ENCODE data around the gene PLXNA2. TPM values are rescaled to one million over a fixed set of nuclear protein-coding genes. Genes with fewer than 3 reads are reported as not detected.

Gene PLXNA2
- total and polyA plus RNA-seq, 2 of the 8 experiments (the other 6 are each of a cell fraction or from before 2014, with no cell fraction given) = 0.33 to 1.5 TPM

GRCh38 chr1:208225954-208226937 is 17.9 kb downstream of the PLXNA2 start:
- Histone ChIP-seq H2AK5ac (ENCODE audit: low read depth, low read length) (no peak overlapping the region), H3K9me3 (ENCODE audit: insufficient read depth in 2 of 2, low read depth in 1 of 2, low read length in 1 of 2) (no peaks in the 10 kb centered on the region), H3K9ac (replicated peaks in 1 of 4; ENCODE audit: extremely low read depth in 1 of 4, low read depth in 3 of 4, low read length in 3 of 4) (no peak overlapping the region), H2BK15ac (ENCODE audit: low read length) (no peak overlapping the region), H3K23me2 (ENCODE audit: low read depth, low read length) (peaks cover 2% of the 10 kb centered on the region; the same call in 1 of the 2 replicates), H3K18ac (ENCODE audit: extremely low read depth, low read length) (no peak overlapping the region), H3K56ac (replicated peaks; ENCODE audit: insufficient read length, low read depth, low read length) (no peak overlapping the region), H2BK120ac (replicated peaks; ENCODE audit: low read depth, low read length) (no peak overlapping the region), H3K4me1 (replicated peaks in 1 of 4; ENCODE audit: control insufficient read depth in 3 of 4, insufficient read depth in 4 of 4, low read length in 3 of 4) (peaks cover 0 to 11% (median 3%) of the 10 kb centered on the region in 4 experiments; a peak in 5 of 7 replicates), H2BK20ac (ENCODE audit: low read length) (no peak overlapping the region), H3K27me3 (replicated peaks in 1 of 4; ENCODE audit: control insufficient read depth in 3 of 4, extremely low read depth in 1 of 4, insufficient read depth in 3 of 4, low read length in 3 of 4) (no peaks in the 10 kb centered on the region), H4K8ac (ENCODE audit: extremely low read depth, insufficient read depth, low read length) (no peak overlapping the region), H3K36me3 (ENCODE audit: control insufficient read depth in 2 of 4, insufficient read depth in 4 of 4, low read length in 3 of 4) (no peaks in the 10 kb centered on the region), H4K5ac (ENCODE audit: insufficient read length, low read depth, low read length) (no peak overlapping the region), H2BK12ac (ENCODE audit: low read depth, low read length) (no peak overlapping the region), H2BK5ac (ENCODE audit: low read depth, low read length) (no peak overlapping the region), H4K91ac (replicated peaks; ENCODE audit: insufficient read length, low read length) (no peak overlapping the region), H3K14ac (ENCODE audit: insufficient read length) (no peak overlapping the region), H3K4me3 (ENCODE audit: extremely low read depth in 1 of 4, insufficient read depth in 2 of 4, low read depth in 3 of 4, low read length in 4 of 4) (no peak overlapping the region), H3K27ac (ENCODE audit: low read depth, low read length) (no peak overlapping the region), H3K23ac (ENCODE audit: insufficient read length) (no peak overlapping the region), H3K79me1 (ENCODE audit: low read depth, low read length) (no peaks in the 10 kb centered on the region), H3K4me2 (ENCODE audit: insufficient read depth in 1 of 2, low read depth in 2 of 2, low read length in 2 of 2) (no peak overlapping the region), H3K79me2 (ENCODE audit: control insufficient read depth in 1 of 2, insufficient read depth in 2 of 2, low read length in 2 of 2) (no peaks in the 10 kb centered on the region), H4K20me1 (replicated peaks in 1 of 2; ENCODE audit: control insufficient read depth in 1 of 2, insufficient read depth in 2 of 2, low read length in 2 of 2) (no peaks in the 10 kb centered on the region), H2AFZ (ENCODE audit: low read length) (peak overlapping the region; percentile 85; the same call in 1 of the 2 replicates), H3K4ac (replicated peaks; ENCODE audit: insufficient read length, low read depth, low read length) (no peak overlapping the region)
- ChIA-PET CTCF (ENCODE audit: partially characterized antibody) (interaction anchor here (0.8 to 2.5 kb wide), 6 partner anchors 12 to 204 kb away, joined by 3 to 14 read pairs (median 6); no protein-coding TSS in a partner anchor), POLR2A (ENCODE audit: partially characterized antibody) (no interaction called here)
- WGBS, 2 experiments (ENCODE audit: extremely low coverage in 1 of 2, insufficient coverage in 1 of 2, insufficient read length in 1 of 2, insufficient replicate concordance in 2 of 2, low coverage in 1 of 2, low lambda C conversion rate in 2 of 2, missing lambda C conversion rate in 1 of 2) = 83% methylated on average over 13 of the region's 13 CpGs; no CpG with 5 or more reads in 1 of the 2 experiments
- DNase-seq (ENCODE audit: low read depth in 1 of 2, low spot score in 2 of 2) = no peak
- TF ChIP-seq BACH1 (IDR thresholded peaks at IDR 0.05; ENCODE audit: low read length) (no peak), POU5F1 (IDR thresholded peaks at IDR 0.05; ENCODE audit: low read depth, low read length) (no peak), CHD2 (IDR thresholded peaks at IDR 0.05; ENCODE audit: low read length) (no peak)
- no peak for FAIRE-seq
